Thyroid gland (tissue), 4 donors: ENCODE data around the gene AFAP1L1.

Source experiments
- POLR2A ChIP-seq, 2 donors: fragments of 450-650 bp; IDR thresholded peaks; one replicate each; pipeline ENCODE4 v1.6.1; 2017; ENCODE audit warnings: antibody characterized with exemption in 2 of 2, mild to moderate bottlenecking in 2 of 2, moderate library complexity in 1 of 2
- TF ChIP-seq, protein P1 (sequence below), 6 experiments: fragments of 200-600 bp in 3 of 6; fragments of 450-650 bp in 3 of 6; sonication (generic) in 3 of 6; IDR thresholded peaks; one replicate each; pipeline ENCODE4 v1.5.1; 2016 to 2019; ENCODE audit warnings: antibody characterized with exemption in 6 of 6, mild to moderate bottlenecking in 2 of 6, inconsistent platforms in 1 of 6, moderate library complexity in 1 of 6

DNA sequence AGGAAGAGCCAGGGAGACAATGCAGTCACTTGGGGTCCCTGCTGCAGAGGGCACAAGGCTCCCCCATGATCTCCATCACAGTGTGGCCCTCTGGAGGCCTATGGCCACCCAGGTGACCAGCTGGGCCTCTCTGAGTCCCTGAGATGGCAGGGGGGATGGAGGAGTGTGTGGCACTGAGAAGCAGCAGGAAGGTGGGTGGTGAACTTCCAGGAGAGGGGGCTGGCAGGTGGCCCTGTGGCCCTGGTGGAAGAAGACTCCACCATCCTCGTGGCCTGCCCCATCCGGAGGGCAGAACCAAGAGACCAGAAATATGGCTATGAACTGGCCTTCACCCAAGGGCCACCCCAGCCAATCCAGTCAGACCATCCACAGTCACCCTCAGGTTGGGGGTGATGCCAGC is 31.7 kb upstream of the AFAP1L1 start:
- TF ChIP-seq, protein P1, sequence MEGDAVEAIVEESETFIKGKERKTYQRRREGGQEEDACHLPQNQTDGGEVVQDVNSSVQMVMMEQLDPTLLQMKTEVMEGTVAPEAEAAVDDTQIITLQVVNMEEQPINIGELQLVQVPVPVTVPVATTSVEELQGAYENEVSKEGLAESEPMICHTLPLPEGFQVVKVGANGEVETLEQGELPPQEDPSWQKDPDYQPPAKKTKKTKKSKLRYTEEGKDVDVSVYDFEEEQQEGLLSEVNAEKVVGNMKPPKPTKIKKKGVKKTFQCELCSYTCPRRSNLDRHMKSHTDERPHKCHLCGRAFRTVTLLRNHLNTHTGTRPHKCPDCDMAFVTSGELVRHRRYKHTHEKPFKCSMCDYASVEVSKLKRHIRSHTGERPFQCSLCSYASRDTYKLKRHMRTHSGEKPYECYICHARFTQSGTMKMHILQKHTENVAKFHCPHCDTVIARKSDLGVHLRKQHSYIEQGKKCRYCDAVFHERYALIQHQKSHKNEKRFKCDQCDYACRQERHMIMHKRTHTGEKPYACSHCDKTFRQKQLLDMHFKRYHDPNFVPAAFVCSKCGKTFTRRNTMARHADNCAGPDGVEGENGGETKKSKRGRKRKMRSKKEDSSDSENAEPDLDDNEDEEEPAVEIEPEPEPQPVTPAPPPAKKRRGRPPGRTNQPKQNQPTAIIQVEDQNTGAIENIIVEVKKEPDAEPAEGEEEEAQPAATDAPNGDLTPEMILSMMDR (IDR thresholded peaks at IDR 0.05), result no peak
- no peak for TF ChIP-seq POLR2A (IDR thresholded peaks at IDR 0.05)
